ENCODE measurements around the gene MNX1.

Gene MNX1

GRCh38 chr7:157014635-157015555 lies 4.4 kb upstream of the MNX1 start:
- DNase-seq: no peak

GRCh38 chr7:157013602-157014549 lies 3.4 kb upstream of the MNX1 start:
- no peak for DNase-seq

GRCh38 chr7:157013101-157013500 lies 2.6 kb upstream of the MNX1 start:
- no peak for DNase-seq

GRCh38 chr7:157012113-157012547 lies 1.7 kb upstream of the MNX1 start:
- DNase-seq: no peak

- DNase-seq: no peak
Observed at GRCh38 chr7:157011333-157012112, 1.1 kb upstream of the MNX1 start.

- no peak for DNase-seq
Observed at GRCh38 chr7:157009778-157010587, 480 bp downstream of the MNX1 start.

GRCh38 chr7:157009170-157009777 lies 1.2 kb downstream of the MNX1 start:
- DNase-seq: no peak

GRCh38 chr7:157008206-157009169 lies 2.0 kb downstream of the MNX1 start:
- no peak for DNase-seq

- DNase-seq: no peak
Observed at GRCh38 chr7:157007470-157008066, 2.9 kb downstream of the MNX1 start.

- no peak for DNase-seq
Observed at GRCh38 chr7:157006829-157007469, 3.5 kb downstream of the MNX1 start.

- no peak for DNase-seq
Observed at GRCh38 chr7:157006205-157006747, 4.2 kb downstream of the MNX1 start.

- DNase-seq: no peak
Observed at GRCh38 chr7:157005456-157006204, 4.8 kb downstream of the MNX1 start.

- no peak for DNase-seq
Observed at GRCh38 chr7:157004521-157005455, 5.7 kb downstream of the MNX1 start.

- DNase-seq: no peak
Observed at GRCh38 chr7:157003756-157004520, 6.5 kb downstream of the MNX1 start.

- no peak for DNase-seq
Observed at GRCh38 chr7:157003445-157003755, 7.1 kb downstream of the MNX1 start.

GRCh38 chr7:157002819-157003421 lies 7.5 kb downstream of the MNX1 start:
- no peak for DNase-seq

All from AML-193 (cell line).